ENCODE results near the gene DPP8. TPM values are rescaled to one million over a fixed set of nuclear protein-coding genes. Genes with fewer than 3 reads are reported as not detected.

Gene DPP8
- total RNA-seq, 1 experiment from 2014 or later: 27.1 TPM

GRCh38 chr15:65414841-65415621 is 102.5 kb downstream of the DPP8 start:
- ChIA-PET CTCF (no interaction called here), RAD21 (ENCODE audit: low non-redundant PET in 1 of 2, low total read pairs in 2 of 2, uncharacterized antibody in 2 of 2, unreplicated experiment in 2 of 2) (no interaction called here), POLR2A (interaction anchor here (1.1 kb wide), 1 partner anchor 110 kb away, joined by 5 read pairs; the partner anchor contains the start of gene RNU5B-1)
- H2AFZ ChIP-seq (ENCODE audit: low read depth, low read length, poor library complexity, severe bottlenecking): no peak overlapping the region
- no peaks in the 10 kb centered on the region for H4K20me1 ChIP-seq (ENCODE audit: insufficient read depth)
- no peak overlapping the region for H3K4me2 ChIP-seq (ENCODE audit: low read length)
- H3K27ac ChIP-seq (ENCODE audit: low read depth, low read length): no peak overlapping the region
- no peaks in the 10 kb centered on the region for H3K36me3 ChIP-seq (ENCODE audit: control insufficient read depth in 1 of 2, insufficient read depth in 2 of 2, low read length in 2 of 2)
- H3K9me2 ChIP-seq (ENCODE audit: insufficient read depth): no peaks in the 10 kb centered on the region
- ATAC-seq: no peak; the same call in 1 of the 2 replicates
- H3K4me3 ChIP-seq (replicated peaks in 1 of 2; ENCODE audit: low read depth in 1 of 2, low read length in 2 of 2): no peak overlapping the region
- no peak for TF ChIP-seq YY1 (IDR thresholded peaks at IDR 0.05; ENCODE audit: extremely low read depth, insufficient replicate concordance, low read depth, low read length)
- no peak for TF ChIP-seq CEBPB (IDR thresholded peaks at IDR 0.05; ENCODE audit: low read depth)
- TF ChIP-seq EZH2phosphoT487 (IDR thresholded peaks at IDR 0.05; ENCODE audit: borderline replicate concordance): no peak
- no peak for TF ChIP-seq TCF7L2 (IDR thresholded peaks at IDR 0.05; ENCODE audit: borderline replicate concordance, extremely low read depth, insufficient read depth, insufficient read length)
- no peak for TF ChIP-seq SRF (IDR thresholded peaks at IDR 0.05; ENCODE audit: low read depth)
- TF ChIP-seq SIN3A (IDR thresholded peaks at IDR 0.05; ENCODE audit: low read depth): no peak
- no peak for TF ChIP-seq EZH2 (IDR thresholded peaks at IDR 0.05)
- no peak for TF ChIP-seq POLR2AphosphoS5 (IDR thresholded peaks at IDR 0.05; ENCODE audit: low read depth, low read length)
- TF ChIP-seq, protein P1, sequence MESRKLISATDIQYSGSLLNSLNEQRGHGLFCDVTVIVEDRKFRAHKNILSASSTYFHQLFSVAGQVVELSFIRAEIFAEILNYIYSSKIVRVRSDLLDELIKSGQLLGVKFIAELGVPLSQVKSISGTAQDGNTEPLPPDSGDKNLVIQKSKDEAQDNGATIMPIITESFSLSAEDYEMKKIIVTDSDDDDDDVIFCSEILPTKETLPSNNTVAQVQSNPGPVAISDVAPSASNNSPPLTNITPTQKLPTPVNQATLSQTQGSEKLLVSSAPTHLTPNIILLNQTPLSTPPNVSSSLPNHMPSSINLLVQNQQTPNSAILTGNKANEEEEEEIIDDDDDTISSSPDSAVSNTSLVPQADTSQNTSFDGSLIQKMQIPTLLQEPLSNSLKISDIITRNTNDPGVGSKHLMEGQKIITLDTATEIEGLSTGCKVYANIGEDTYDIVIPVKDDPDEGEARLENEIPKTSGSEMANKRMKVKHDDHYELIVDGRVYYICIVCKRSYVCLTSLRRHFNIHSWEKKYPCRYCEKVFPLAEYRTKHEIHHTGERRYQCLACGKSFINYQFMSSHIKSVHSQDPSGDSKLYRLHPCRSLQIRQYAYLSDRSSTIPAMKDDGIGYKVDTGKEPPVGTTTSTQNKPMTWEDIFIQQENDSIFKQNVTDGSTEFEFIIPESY (IDR thresholded peaks at IDR 0.05; ENCODE audit: extremely low read depth, insufficient replicate concordance, low read length): no peak
- TF ChIP-seq ZFX (IDR thresholded peaks at IDR 0.05): no peak
- TF ChIP-seq CBX3 (IDR thresholded peaks at IDR 0.05; ENCODE audit: low read depth): no peak
- no peak for TF ChIP-seq EGR1 (IDR thresholded peaks at IDR 0.05; ENCODE audit: low read depth)
- TF ChIP-seq POLR2A (IDR thresholded peaks at IDR 0.05; ENCODE audit: borderline replicate concordance, extremely low read depth, insufficient read depth, insufficient read length): no peak
- TF ChIP-seq, protein P2, sequence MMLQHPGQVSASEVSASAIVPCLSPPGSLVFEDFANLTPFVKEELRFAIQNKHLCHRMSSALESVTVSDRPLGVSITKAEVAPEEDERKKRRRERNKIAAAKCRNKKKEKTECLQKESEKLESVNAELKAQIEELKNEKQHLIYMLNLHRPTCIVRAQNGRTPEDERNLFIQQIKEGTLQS (IDR thresholded peaks at IDR 0.05): no peak
- TF ChIP-seq FOSL1 (IDR thresholded peaks at IDR 0.05; ENCODE audit: low read depth): no peak
- intact Hi-C loops (cut with micrococcal nuclease): no loop called here
- no peaks in the 10 kb centered on the region for H3K9me3 ChIP-seq (ENCODE audit: control insufficient read depth in 1 of 2, insufficient read depth in 1 of 2, low read depth in 1 of 2, low read length in 2 of 2)
- no peak for DNase-seq (ENCODE audit: low read depth, low spot score)
- no peak overlapping the region for H3K9ac ChIP-seq (ENCODE audit: low read length)
- H3K4me1 ChIP-seq (ENCODE audit: control insufficient read depth in 1 of 2, insufficient read depth in 2 of 2, low read length in 2 of 2): peaks cover 0 to 9% of the 10 kb centered on the region in 2 experiments; a peak in 2 of 4 replicates
- no TSS peak for BruUV-seq (replicated peaks)
- no peaks in the 10 kb centered on the region for H3K27me3 ChIP-seq (ENCODE audit: insufficient read depth, low read length)
- no peaks in the 10 kb centered on the region for H3K79me2 ChIP-seq (ENCODE audit: insufficient read depth, low read length)

Data from HCT116 (cell line).